ENCODE data around the gene HNRNPLL. TPM values are rescaled to one million over a fixed set of nuclear protein-coding genes. Genes with fewer than 3 reads are reported as not detected.
"Not testable (repeated sequence)": the region's sequence is repeated elsewhere in the genome, so short reads cannot be mapped to it uniquely, and the experiment has no call there.

HNRNPLL gene
- 10 to 100 TPM; 79.3 to 82.0 TPM for total RNA-seq

DNA sequence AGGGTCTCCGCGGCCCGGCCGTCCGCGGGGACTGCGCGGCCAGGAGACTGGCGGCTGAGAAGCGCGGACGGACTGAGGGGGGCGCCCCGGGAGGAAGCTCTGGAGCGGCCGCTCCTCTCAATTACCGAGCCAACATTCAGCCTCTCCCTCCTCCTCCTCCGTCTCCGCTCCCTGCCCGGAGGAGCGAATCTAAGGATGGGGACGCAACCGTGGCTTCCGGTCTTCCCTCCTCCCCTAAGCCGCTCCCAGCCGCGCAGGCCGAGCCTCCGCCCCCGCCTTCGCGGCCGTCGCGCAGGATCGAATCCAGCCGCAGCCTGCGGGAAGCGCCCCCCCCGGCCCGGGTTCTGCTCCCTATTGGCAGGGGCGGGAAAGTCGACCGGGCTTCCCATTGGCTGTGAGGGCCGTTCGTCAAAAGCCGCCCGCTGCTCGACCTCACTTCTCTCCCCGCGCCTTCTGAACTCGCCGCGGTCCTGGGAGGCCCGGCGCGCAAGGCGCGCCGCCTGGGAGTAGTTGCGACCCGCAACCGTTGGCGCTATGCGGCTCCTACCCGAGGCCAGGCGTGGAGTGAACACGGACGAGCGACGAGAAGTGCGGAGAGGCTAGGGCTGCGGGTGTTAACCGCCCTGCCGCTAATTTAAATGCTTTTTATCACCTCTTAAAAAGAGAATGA is at the start of gene HNRNPLL:
Gene HNRNPLL, minus strand, starts transcription at position 197 of the 670 bp plus-strand sequence. CDS start 302 bp downstream, outside the sequence.
- POLR2A ChIA-PET = interaction anchor here (1.0 to 11.0 kb wide), 11 partner anchors 9 to 146 kb away, joined by 3 to 200 read pairs (median 4); partner anchors contain the start of genes GALM and SRSF7
- CTCF ChIA-PET = interaction anchor here (1.0 to 7.8 kb wide), 15 partner anchors 9 to 146 kb away, joined by 3 to 51 read pairs (median 5); partner anchors contain the start of genes GALM and SRSF7

DNA sequence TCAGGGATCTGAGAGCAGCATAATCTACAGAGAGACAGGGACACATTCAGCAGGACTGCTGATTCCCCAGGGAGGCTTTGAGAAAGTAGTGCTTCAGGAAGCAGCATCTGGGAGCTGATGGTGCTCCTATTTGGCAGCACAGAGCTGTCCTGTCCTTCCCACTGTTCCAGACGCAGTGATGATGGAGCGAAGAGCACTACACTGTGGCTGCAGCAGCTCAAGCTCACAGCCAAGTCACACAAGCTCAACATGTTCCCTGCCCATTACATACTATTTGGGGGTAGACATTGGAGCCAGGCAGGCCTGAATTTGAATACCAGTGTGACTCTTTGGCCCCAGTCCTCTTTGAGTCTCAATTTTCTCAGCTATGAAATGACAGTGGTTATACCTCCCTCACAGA is 48.0 kb upstream of the HNRNPLL start:
- CTCF ChIA-PET = interaction anchor here (1.6 kb wide), 1 partner anchor 31 kb away, joined by 3 read pairs; no protein-coding TSS in a partner anchor
- POLR2A ChIA-PET = no interaction called here

DNA sequence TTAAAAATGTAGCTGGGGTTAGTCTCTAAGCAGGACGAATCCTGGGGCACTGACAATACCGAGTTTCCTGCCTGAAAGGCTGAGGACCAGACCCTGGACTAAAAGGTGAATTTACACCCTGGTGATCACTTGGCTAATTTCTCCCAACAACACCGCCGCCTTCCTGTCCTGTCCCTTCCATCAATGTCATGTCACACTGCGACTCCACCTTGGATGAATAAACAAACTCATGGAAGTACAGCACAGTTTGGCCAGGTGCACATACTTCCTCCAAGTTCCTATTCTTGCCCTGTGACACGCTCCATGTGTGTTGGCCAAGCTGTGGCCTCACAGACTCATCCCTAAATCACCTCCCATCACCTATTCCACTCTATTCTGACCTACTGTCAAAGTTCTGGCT is 47.3 kb upstream of the HNRNPLL start:
- CTCF ChIA-PET = no interaction called here
- POLR2A ChIA-PET = no interaction called here

DNA sequence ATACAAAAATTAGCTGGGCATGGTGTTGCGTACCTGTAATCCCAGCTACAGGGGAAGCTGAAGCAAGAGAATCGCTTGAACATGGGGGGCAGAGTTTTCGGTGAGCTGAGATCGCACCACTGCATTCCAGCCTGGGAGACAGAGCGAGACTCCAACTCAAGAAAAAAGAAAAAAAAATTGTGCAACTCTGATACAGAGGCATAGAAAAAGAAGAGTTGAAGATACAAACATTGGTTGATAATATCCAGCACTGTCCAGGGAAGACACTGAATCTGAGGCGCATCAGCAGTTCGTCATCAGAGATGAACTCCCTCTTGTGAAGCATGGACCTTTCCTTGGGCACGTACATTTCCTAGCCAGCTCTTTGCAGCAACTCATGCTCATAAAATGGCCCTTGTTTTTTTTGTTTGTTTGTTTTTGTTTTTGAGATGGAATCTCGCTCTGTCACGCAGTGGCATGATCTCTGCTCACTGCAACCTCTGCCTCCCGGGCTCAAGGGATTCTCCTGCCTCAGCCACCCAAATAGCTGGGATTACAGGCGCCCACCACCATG is 46.5 kb upstream of the HNRNPLL start:
- POLR2A ChIA-PET = no interaction called here
- CTCF ChIA-PET = interaction anchor here (1.3 kb wide), 1 partner anchor 51 kb away, joined by 3 read pairs; no protein-coding TSS in a partner anchor

DNA sequence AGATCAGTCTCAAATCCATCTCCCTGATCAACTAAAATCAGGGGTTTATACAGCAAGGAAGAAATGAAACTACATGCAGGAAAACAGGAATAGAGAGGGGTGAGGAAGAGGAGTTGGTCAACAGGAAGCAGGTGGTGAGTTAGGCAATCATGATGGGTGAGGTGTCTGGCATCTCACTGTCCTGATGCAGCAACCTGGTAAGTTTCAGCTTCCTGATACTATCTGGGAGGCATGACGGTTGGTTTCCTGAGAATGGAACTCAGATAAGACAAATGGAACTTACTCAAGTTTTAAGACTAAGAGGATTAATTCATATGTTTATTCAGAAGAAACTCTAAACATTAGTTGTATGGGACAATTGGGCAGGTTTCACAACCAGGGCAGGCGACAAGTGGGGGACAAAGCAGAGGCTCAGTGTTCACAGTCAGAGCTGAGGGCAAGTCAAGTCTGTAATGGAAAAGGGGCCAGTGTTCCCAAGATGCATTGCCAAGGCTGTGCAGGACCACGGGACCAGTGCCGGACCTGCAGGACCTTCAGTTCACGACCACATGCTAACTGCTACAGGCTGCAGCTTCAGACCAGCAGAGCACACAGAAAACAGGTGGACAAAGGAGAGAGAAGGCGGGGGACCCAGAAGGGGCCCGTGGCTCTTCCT is 45.5 kb upstream of the HNRNPLL start:
- ChIA-PET CTCF (interaction anchor here (1.3 to 1.5 kb wide), 2 partner anchors 21 to 50 kb away, joined by 3 to 5 read pairs; no protein-coding TSS in a partner anchor), POLR2A (interaction anchor here (0.5 kb wide), 1 partner anchor 91 kb away, joined by 3 read pairs; no protein-coding TSS in a partner anchor)

DNA sequence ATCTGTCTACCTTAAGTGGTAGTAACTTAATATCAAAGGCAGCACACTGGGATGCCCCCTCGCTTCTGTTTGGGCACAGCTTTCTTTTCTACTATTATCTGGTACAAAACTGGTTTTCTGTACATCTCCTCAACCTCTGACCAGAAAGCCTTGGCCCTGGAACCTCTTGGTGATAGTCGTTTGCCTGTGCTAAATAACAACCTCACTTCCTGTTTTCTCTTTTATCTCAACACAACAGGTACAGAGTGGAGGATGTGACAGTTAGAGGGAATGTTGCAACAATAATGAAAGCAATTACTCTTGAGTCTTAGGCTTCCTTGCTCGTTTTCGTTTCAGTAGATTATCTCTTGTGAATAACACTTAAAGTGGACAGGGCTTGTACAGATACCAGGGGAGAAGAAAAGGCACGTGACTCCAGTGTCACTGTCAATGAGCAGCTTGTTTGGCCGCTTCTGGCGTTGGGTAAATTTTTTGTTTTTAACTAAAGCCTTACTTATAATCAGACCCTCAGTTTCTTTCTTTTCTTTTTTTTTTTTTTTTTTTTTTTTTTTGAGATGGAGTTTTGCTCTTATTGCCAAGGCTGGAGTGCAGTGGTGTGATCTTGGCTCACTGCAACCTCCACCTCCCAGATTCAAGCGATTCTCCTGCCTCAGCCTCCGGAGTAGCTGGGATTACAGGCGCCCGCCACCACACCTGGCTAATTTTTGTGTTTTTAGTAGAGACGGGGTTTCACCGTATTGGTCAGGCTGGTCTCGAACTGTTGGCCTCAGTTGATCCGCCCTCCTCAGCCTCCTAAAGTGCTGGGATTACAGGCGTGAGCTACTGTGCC is 41.2 kb upstream of the HNRNPLL start:
- POLR2A ChIA-PET = interaction anchor here (0.7 to 1.0 kb wide), 2 partner anchors 10 to 98 kb away, joined by 3 to 14 read pairs; no protein-coding TSS in a partner anchor
- CTCF ChIA-PET = interaction anchor here (0.7 kb wide), 2 partner anchors 107 to 332 kb away, joined by 3 to 4 read pairs; no protein-coding TSS in a partner anchor

DNA sequence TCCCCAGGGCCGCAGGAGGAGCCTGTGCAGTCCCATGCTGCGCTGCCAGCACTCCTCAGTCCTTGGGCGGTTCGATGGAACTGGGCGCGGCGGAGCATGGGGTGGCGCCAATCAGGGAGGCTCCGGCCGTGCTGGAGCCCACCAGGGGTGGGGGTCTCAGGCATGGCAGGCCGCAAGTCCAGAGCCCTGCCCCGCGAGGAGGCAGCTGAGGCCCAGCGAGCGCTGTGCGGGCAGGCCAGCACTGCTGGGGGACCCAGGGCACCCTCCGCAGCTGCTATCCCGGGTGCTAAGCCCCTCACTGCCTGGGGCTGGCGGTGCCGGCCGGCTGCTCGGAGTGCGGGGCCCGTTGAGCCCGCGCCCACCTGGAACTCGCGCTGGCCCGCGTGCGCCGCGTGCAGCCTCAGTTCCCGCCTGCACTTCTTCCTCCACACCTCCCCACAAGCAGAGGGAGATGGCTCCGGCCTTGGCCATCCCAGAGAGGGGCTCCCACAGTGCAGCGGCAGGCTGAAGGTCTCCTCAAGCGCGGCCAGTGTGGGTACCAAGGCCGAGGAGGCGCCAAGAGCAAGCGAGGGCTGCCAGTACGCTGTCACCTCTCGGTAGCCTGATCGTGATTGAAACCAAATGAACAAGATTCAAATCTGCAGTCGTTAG is 40.4 kb upstream of the HNRNPLL start:
- ChIA-PET CTCF (no interaction called here), POLR2A (interaction anchor here (0.6 to 1.0 kb wide), 2 partner anchors 10 to 101 kb away, joined by 3 read pairs; no protein-coding TSS in a partner anchor)

DNA sequence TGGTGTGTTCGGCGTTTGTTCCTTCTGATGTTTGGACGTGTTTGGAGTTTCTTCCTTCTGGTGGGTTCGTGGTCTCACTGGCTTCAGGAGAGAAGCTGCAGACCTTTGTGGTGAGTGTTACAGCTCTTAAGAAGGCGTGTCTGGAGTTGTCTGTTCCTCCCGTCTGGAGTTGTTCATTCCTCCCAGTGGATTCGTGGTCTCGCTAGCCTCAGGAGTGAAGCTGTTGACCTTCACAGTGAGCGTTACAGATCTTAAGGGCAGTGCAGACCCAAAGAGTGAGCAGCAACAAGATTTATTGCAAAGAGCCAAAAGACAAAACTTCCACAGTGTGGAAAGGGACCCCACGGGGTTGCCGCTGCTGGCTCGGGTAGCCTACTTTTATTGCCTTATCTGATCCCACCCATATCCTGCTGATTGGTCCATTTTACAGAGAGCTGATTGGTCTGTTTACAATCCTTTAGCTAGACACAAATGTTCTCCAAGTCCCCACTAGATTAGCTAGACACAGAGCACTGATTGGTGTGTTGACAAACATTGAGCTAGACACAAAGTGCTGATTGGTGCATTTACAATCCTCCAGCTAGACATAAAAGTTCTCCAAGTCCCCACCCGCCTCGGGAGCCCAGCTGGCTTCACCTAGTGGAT is 39.8 kb upstream of the HNRNPLL start:
- CTCF ChIA-PET = not testable (repeated sequence)
- POLR2A ChIA-PET = interaction anchor here (0.6 kb wide), 1 partner anchor 101 kb away, joined by 3 read pairs; no protein-coding TSS in a partner anchor

DNA sequence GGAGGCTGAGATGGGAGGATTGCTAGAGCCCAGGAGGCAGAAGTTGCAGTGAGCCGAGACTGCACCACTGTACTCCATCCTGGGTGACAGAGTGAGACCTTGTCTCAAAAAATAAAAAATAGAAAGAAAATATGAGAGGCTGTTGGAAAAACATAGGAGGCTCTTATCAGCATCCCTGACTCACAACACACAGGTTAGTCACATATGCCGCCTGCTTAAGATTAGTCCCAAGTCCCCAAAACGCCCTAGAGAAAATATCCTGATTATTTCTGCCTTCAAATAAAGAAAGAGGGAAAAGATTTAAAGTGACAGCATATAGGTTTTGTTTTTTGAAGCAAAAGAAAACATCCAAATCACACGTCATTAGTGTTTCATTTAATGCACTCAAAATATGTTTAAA is 33.3 kb upstream of the HNRNPLL start:
- ChIA-PET CTCF (interaction anchor here (0.7 kb wide), 1 partner anchor 105 kb away, joined by 3 read pairs; no protein-coding TSS in a partner anchor), POLR2A (no interaction called here)

DNA sequence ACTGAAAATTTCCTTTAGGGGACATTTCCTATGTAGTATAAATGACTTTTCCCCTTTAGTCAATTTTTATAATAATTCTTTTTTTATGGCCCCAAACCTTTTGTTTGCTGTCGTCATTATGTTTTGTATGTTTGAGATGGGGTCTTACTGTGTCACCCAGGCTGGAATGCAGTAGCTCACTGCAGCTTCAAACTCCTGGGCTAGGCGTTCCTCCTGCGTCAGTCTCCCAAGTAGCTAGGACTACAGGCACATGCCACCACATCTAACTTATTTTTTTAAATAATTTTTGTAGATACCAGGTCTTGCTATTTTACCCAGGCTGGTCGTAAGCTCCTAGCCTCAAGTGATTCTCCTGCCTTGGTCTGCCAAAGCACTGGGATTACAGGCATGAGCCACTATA is 32.4 kb upstream of the HNRNPLL start:
- POLR2A ChIA-PET = no interaction called here
- CTCF ChIA-PET = no interaction called here

DNA sequence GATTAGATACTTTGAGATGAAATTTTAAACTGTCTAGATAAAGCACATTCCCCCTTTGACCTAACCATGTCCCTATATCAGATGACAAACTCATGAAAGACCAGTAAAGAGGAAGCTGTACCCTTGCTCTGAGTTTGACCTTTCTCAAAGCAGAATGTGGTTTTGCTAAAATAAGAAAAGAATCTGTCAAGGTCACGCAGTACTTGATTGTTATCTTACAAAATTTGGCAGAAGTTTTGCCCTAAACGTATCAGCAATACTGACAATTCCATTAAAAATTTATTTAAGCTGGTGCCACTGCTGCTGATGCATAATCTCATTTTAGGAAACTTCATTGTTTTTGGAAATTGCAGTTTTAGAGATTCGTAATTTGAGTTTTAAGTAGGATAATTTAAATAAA is 32.0 kb upstream of the HNRNPLL start:
- POLR2A ChIA-PET = no interaction called here
- CTCF ChIA-PET = no interaction called here

DNA sequence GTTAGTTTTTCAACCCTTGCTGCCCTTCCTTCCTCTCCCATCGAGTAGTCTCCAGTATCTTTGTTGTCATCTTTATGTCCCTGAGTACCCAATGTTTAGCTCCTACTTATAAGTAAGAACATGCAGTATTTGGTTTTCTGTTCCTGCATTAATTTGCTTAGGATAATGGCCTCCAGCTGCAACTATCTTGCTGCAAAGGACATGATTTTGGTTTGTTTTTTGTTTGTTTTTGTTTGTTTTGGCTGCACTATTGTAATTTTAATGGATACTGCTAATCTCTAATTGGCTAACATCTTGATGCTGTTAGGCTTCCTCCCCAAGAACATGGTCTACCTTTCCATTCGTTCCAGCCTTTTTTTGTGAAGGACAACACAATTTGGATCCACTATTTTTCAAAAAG is 31.2 kb upstream of the HNRNPLL start:
- ChIA-PET POLR2A (no interaction called here), CTCF (no interaction called here)

DNA sequence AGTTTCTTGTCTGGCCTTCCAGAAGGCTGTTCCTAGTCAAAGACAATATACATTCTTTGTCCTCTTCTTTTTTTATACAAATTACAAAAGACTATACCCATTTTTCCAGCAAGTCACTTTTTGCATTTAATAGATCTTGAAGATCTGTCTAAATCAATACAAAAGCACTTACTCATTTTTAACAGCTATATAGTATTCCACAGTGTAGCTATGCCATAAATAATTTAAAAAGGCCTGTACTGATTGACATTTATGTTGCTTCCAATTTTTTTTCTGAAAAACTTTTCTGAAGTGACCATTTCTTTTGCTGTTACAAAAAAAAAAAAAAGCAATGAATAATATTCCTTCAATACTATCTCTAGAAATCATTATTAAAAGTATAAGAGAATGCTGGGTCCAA is 30.3 kb upstream of the HNRNPLL start:
- ChIA-PET POLR2A (no interaction called here), CTCF (interaction anchor here (1.0 to 1.1 kb wide), 2 partner anchors 14 to 103 kb away, joined by 4 to 7 read pairs; no protein-coding TSS in a partner anchor)

DNA sequence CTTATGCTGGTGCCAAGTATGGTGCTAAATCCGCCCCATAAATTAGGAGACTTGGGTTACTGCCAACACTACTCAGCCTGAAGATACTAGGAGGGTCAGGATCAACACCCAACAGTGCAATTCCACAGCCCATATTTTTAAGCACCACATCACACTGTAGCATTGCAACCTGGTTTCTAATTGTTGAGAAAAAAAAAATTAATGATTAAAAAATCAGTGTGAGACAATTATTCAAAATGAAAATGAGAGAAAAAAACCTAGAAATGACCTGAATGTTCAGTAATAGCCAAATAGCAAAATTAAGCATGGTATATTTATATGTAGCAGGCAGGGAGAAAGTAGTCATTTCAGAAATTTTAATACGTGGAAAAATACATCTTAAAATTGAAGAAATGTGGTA is 29.2 kb upstream of the HNRNPLL start:
- POLR2A ChIA-PET = no interaction called here
- CTCF ChIA-PET = interaction anchor here (1.0 kb wide), 1 partner anchor 15 kb away, joined by 4 read pairs; no protein-coding TSS in a partner anchor

DNA sequence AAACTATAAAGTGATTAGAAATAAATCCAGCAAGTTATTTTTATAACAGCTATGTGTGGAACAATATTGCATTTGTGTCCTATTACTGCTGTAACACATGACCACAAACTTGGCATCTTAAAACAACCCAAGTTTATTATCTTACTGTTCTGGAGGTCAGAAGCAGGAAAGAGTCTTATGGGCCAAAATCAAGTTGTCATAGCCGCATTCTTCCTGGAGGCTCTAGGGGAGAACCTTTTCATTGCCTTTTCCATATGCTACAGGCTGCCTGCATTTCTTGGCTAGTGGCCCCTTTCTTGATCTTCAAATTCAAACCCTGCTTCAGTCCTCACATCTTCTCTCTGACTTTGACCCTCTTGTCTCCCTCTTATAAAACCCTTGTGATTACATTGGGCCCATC is 27.0 kb upstream of the HNRNPLL start:
- POLR2A ChIA-PET = interaction anchor here (0.6 kb wide), 1 partner anchor 24 kb away, joined by 5 read pairs; no protein-coding TSS in a partner anchor

DNA sequence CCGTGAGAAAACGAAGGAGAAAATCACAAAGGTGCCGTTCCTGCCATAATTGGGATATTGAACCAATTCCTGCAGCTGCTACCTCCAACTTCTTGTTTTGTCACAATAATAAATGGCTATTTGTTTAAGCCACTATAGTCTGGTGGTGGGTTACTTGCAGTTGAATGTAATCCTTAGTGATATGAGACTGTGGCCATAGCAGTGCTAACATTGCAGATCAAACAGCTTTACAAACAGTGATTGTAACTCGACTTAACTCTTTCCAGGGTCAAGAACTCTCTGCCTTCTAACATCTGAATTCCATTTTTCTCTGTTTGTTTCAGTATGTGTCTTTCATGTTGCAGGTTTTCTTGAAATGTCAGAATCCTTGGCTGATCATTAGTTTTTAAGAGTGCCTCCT is 24.7 kb upstream of the HNRNPLL start:
- ChIA-PET CTCF (interaction anchor here (1.6 kb wide), 1 partner anchor 21 kb away, joined by 5 read pairs; no protein-coding TSS in a partner anchor), POLR2A (no interaction called here)

More for the DNA sequence above, 27.0 kb upstream of the HNRNPLL start:
- CTCF ChIA-PET = no interaction called here

DNA sequence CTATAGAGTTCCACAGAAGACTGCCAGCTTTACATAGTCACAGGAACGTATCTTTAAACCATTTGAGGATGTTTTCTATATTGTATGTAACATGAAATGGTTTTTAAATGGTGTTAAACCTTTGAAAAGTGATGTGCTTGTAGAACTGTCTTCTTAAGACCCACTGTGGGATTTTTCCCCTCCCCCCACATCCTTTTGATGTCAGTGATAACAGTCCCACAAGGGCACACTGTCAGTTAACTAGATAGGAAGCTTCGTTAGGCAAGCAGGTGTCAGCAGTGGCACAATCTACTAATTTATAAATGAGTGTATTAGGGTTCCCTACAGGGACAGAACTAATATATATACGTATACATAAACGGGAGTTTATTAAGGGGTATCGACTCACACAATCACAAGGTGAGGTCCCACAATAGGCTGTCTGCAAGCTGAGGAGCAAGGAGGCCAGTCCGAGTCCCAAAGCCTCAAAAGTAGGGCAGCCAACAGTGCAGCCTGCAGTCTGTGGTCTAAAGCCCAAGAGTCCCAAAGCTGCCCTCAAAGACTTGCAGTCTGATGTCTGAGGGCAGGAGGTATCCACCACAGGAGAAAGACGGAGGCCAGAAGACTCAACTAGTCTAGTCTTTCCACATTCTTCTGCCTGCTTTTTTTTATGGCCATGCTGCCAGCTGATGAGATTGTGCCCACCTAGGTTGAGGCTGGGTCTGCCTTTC is 23.8 kb upstream of the HNRNPLL start:
- POLR2A ChIA-PET = no interaction called here
- CTCF ChIA-PET = interaction anchor here (1.1 to 1.7 kb wide), 3 partner anchors 14 to 23 kb away, joined by 4 to 5 read pairs (median 4); no protein-coding TSS in a partner anchor

DNA sequence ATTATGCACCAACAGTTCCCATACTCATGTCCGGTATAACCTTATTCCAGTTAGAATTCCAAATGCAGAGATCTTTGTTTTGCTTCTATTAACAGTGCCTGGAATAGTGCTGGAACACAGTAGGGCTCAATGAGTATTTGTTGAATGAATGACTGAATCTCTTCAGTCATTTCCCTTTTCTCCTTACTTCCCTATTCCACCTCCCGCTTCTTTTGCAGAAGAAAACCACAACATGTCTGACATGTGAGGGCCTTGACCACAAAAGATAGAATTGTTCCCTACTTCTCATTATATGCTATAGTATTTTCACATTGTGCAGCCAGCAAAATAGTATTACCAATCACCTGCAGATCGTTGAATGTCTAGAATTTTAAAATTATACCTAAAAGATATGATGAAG is 19.5 kb upstream of the HNRNPLL start:
- ChIA-PET POLR2A (no interaction called here), CTCF (no interaction called here)

All from activated CD8-positive, alpha-beta memory T cell treated with anti-CD3 and anti-CD28 coated beads for 36 hours (primary cell).